PFSK-1 (cell line): ENCODE results near the gene TGM2.

Source experiments
- POLR2AphosphoS5 ChIP-seq: IDR thresholded peaks from 2 replicates; pipeline ENCODE4 v1.6.1; 2012; ENCODE audit warnings: low read depth, mild to moderate bottlenecking, control low read depth, low read length, moderate library complexity
- SIN3A ChIP-seq: IDR thresholded peaks from 2 replicates; pipeline ENCODE4 v1.6.1; 2012; ENCODE audit warnings: mild to moderate bottlenecking, low read length, moderate library complexity, borderline replicate concordance; ENCODE audit not compliant: insufficient read depth
- TAF1 ChIP-seq: IDR thresholded peaks from 2 replicates; pipeline ENCODE4 v1.6.1; 2012; ENCODE audit warnings: low read length, control low read depth, borderline replicate concordance; ENCODE audit not compliant: insufficient read depth

DNA sequence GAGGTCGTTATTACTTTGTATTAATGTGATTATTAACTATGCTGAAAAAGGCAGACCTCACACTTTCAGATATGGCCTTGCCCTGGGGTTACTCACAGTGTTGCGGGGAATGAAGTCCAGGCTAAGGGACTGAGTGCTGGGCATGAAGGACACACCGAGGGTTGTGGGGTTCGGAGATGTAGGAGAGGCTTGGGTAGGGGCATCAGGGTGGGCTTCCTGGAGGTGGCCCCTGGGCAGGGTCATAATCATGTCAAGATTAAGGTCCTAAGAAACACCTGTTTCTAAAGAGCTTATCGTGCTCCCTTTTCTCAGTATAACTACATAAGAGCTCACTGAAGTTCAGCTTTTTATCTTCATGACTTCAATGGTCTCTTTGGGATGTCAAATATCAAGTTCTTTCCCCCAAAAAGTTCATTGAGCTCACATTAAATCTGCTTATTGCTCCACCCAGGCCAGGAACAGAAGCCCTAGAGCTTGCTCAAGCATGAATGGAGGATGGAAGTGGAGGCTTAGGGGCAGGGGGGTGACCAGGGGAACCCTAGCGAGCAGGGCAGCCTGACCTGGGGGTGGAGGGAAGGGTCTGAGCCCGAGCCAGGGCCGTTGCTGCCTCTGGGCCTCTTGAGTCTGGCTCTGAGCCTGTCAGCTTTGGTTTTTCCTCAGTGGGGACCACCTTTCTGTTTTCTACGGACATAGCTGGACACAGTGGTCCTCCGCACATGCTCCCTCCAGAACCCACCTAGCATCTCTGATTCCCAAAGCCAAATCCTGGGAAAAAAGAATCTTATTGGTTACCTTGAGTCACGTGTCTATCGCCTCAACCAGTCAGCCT is 37.3 kb upstream of the TGM2 start:
- TF ChIP-seq POLR2AphosphoS5 (no peak), SIN3A (no peak), TAF1 (no peak)
